Breast epithelium (tissue), 3 donors: Measurements from ENCODE around the gene ARHGAP25.

Experiments used
- POLR2A ChIP-seq: fragments of 450-650 bp; IDR thresholded peaks from one replicate; pipeline ENCODE4 v1.6.1; 2016; ENCODE audit warnings: antibody characterized with exemption, mild to moderate bottlenecking, moderate library complexity
- POLR2AphosphoS5 ChIP-seq, 3 donors: sonication (generic); formaldehyde crosslinking; IDR thresholded peaks; one replicate each; pipeline ENCODE4 v1.6.1; 2017; ENCODE audit warnings: antibody characterized with exemption in 3 of 3
- TF ChIP-seq, protein P1 (sequence below), 3 donors: fragments of 450-650 bp; IDR thresholded peaks; one replicate each; pipeline ENCODE4 v1.5.1; 2016 to 2017; ENCODE audit warnings: antibody characterized with exemption in 3 of 3, mild to moderate bottlenecking in 3 of 3, moderate library complexity in 3 of 3

DNA sequence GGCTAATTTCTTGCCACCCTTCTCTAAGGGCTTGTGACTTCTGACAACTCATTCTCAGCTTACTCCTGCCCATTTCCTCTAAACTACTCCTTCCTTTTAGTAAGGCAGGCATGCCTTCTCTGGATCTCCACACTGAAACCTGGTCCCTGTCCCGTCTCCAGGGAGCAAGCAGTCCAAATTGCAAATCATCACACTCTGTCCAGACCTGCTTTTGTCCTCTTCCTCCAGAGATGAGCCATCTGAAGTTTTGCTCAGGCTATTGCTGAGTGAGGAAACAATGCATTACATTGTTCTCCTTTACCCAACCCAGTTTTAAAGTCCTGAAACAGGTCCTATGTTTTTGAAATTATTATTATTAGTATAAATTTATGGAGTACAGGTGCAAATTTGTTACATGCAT is 57.3 kb downstream of the ARHGAP25 start:
- TF ChIP-seq, protein P1, sequence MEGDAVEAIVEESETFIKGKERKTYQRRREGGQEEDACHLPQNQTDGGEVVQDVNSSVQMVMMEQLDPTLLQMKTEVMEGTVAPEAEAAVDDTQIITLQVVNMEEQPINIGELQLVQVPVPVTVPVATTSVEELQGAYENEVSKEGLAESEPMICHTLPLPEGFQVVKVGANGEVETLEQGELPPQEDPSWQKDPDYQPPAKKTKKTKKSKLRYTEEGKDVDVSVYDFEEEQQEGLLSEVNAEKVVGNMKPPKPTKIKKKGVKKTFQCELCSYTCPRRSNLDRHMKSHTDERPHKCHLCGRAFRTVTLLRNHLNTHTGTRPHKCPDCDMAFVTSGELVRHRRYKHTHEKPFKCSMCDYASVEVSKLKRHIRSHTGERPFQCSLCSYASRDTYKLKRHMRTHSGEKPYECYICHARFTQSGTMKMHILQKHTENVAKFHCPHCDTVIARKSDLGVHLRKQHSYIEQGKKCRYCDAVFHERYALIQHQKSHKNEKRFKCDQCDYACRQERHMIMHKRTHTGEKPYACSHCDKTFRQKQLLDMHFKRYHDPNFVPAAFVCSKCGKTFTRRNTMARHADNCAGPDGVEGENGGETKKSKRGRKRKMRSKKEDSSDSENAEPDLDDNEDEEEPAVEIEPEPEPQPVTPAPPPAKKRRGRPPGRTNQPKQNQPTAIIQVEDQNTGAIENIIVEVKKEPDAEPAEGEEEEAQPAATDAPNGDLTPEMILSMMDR (IDR thresholded peaks at IDR 0.05), result no peak
- no peak for TF ChIP-seq POLR2A
- TF ChIP-seq POLR2AphosphoS5 (IDR thresholded peaks at IDR 0.05), result no peak
